HUDEP-2 (cell line): Measurements from ENCODE around the gene KCNIP4.
A peak's percentile ranks its signal among the peaks of the same experiment; 100 is the strongest.

Source experiments
- DNase-seq, 76 experiments: peaks; one replicate each; lab custom pipeline; 2025; ENCODE audit not compliant: unreplicated experiment in 76 of 76; lab: John Stamatoyannopoulos, UW

KCNIP4 gene

DNA sequence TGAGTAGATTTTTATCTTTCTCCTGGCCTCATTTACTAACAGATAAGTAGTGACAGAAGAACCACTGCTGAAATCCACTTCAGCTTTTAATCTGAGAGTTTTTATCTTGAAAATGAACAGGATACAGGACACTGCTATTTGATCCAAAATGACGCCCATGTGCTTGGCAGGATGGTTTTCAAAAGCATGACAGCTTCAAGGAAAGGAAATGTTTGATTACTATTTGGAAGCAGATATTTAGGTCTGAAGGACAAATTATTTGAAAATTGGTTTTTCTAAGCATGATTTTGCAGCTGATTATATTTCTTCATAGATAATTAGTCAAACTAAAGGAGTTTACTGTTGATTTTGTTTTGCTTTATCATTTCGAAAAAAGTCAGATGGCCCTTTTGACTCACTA lies 1237.2 kb downstream of the KCNIP4 start:
- no peak for DNase-seq

DNA sequence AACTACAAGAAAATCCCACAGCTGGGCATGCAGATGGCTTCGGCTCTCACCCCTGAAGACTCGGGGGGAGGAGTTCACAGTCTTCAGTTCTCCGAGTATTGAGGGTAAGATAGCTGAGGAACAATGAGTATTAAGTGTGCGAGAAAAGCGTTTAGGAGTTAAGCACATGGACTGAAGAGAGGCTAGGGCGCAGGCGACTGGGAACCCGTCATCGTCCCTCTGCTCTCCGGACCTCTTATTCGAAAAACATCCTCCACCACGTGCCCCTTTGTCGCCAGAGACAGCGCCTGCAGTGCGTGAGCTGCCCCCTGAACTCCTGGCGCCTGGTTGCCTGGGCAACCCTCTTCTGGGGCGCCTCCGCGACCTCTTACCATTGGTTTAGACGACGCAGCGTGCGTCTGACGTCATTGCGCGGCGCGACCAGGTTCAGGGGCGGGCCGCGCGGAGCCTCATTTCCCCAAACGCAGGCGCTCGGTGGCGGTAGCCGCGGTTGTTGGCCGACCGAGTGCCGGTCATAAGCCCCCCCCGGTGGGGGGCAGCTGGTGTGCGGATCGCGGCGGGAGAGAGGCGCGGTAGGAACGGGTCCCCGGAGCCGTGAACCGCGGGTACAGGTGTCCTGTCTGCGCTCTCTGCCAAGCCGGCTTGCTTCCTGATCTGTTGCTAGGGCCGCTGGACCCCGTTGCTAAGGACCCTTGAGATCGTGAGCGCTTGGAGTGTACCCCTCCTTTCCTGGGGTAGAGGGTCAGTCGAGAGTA lies 1248.4 kb downstream of the KCNIP4 start, which contains the start of gene PACRGL:
TSS of gene PACRGL (plus strand) at position 452 of the 755 bp plus-strand sequence. CDS start 4,024 bp downstream, outside the sequence.
- DNase-seq, result peak; percentile 24 to 93 (median 85)

DNA sequence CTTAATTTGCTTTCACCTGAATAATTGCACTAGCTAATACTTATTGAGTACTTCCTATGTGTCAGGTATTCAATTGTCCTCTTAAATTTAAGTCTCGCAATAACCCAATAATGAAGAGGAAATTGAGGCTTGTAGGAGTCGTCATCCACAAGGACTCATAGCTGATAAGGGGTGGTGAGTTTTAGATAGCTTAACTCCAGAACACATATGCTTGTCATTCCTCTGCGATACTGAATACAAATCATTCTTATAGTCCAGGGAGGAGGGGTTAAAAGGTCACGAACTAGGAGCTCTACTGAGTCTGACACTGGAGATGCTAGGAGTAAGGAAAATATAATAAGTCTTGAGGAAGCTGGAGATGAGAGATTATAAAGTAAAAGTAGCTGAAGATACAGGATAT lies 1249.8 kb downstream of the KCNIP4 start:
- DNase-seq, result peak in 31 of 76 experiments; percentile 2 to 68 (median 32)

DNA sequence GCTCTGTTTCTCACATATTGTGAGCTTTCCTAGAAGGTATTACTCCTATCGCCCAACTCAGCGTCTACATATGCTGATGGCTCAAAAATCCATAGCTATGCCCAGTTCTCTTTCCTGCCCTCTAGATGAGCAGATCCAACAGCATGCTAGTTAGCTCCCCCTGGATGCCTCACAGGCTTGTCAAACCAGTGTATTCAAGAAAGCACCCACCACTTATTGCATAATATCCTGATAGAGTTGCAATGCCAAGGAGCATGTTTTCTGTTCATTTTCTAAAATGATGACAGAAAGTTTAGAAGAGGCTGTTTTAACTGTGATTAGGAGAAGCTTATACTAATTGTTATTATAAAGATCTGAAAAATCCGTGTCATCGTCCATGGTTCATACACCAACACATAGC lies 1250.2 kb downstream of the KCNIP4 start:
- DNase-seq, result peak in 1 of 76 experiments; percentile 25

DNA sequence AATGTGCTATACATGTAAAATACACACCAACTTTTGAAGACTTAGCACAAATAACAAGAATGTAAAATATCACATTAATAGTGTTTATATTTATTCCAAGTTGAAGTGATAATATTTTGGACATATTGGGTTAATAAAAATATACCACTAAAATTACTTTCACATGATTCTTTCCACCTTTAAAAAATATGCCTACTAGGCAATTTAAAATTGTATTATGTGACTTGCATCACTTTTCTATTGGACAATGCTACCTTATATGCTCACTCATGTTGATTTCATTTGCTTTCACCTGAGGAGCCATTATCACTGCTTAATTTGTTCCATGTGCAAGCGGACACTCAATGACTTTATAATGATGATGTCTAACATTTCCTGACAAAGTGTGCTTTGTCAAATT lies 1251.8 kb downstream of the KCNIP4 start:
- no peak for DNase-seq

DNA sequence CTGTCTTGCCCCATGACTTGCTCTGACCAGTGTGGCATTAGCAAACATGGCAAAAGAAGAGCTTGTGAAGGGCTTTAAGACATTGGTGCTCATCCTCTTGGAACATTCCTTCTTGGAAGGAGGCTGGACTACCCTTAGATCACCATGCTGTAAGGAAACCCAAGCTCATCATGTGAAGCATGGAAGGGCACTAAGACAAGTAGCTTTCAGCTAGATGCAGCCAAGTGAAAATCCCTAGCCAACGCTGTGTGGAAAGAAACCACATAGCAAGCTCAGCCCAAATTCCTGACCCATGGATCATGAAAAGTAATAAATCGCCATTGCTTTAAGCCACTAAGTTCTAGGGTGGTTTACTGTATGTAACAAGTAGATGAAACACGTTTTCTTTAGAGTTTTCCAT lies 1260.7 kb downstream of the KCNIP4 start:
- no peak for DNase-seq

DNA sequence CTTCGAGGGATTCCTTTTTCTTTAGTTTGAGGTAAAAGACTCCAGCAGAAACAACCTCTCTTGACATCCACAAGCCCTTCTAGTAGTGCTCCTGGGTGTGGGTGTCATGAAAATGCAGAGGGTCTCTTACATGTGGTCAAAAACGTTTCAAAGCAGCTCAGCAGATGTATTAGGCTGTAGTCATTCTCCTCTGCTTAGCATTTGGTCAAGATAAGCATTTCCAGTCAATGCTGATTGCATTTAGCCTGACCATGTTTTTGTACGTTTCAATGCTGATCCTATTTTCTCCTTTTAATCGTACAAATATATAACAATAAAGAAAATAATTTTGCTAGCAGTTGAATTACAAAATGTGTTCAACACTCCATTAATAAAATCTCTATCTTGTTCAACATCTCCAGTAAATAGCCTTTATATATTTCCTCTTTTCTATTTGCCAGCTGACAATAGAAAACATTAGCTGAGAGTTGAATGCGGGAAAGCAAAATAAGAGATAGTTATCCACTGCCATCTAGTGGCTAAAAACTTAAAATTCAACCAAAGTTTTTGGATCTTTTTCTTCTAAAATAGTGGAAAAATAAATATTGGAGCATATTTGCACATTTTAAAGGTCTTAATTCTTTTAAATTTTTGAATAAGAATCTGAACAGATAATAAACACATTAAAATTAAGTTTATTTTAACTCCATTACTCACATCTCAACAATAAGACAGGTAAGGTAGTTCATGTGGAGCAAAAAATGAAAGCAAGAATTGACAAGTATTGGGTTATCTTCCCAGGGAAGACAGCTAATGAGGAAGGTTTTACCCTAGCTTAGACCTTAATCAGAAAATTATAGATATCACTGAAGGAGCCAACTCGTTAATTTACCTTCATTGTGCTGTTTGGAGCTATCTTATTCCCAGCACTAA lies 1263.5 kb downstream of the KCNIP4 start:
- DNase-seq, result peak in 5 of 76 experiments; percentile 0 to 9 (median 2)

DNA sequence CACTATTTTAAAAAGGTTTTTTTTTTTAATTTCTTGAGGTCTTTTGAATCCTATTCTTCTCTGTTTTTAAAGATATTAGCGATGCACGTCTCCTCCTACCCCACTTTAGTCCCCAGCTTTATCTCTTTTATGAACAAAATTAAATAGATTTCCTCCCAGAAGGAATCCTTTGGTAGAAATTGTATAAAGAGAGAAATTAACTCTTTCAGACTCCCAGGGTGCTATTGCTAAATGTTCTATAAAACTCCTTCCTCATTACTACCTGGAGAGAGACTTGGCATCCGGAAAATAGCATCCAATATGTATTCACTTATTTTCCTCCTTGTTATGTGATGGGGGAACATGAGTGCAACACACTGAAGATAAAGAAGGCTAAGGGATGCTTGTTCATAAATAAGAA lies 1264.8 kb downstream of the KCNIP4 start:
- no peak for DNase-seq

DNA sequence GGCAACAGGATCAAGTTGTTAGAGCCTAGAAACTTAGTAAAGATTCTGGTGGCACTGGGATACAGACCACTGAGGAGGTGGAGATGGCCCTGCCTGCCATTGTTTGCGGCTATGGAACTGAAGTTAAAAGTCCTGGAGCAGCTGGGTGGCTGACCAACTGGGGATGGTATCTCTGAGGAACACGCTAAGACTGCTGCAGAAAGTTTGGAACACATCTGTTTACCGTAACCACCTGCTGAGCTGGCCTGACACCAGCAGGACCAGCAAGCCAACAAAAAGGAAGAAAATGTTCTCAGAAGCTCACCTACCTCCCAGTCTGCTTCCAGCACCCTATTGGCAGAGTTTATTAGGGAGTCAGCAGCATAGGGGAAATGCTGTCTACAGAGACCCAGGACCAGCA lies 1265.7 kb downstream of the KCNIP4 start:
- no peak for DNase-seq

DNA sequence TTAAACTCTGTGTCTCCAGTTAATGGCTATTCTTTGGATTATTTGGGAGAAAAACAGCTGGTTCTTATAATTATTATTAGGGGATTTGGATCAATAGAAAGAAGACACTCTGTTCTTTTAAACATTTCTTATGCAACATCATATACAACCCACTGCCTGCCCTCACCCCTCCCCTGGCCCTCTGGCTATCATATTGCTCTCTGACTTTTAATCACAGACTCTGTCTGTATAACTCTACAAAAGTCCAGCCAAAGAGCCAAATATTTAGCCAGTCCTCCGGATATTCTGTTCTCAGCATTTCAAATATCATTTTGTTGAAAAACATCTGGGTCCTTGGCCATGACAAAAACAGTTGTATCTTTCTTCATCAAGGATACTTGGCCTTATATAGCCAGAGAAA lies 1267.3 kb downstream of the KCNIP4 start:
- no peak for DNase-seq

DNA sequence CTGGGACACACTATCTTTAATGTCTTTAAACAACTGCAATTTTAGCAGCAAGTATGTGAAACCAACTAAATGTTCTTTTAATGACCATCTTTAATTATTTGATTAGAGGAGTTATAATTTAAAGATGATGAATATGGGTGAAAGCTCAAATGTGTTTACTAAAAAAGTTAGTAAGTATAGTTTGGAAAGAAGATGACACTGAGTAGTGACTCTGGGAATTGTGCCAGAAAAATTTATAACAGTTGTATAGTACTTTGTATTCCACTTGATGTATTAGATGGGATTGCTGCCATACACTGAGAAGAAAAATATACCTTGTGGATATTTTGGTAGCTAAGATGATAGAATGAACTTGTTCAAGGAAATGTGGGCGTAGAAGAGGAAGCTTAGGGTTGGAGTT lies 1267.8 kb downstream of the KCNIP4 start:
- no peak for DNase-seq

DNA sequence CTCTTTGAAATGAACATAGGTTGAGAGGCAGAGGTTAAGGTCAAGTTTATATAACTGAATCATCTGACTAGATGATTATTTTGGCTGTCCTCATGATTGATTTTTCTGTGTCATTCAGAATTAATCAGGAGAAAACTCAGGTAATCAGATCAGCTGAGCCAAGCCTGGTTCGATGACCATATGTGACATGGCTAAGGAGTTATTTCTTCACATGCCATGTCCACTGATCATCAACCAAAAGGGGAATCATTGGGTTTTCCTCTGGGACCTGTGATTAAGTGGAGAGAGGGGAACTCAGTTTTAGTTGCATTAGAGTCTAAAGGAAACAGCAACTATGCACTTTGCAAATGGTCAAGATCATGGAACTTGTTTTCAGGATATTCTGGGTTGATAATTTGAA lies 1268.6 kb downstream of the KCNIP4 start:
- DNase-seq, result no peak
